Measurements from ENCODE around the gene LILRB5. TPM values are rescaled to one million over a fixed set of nuclear protein-coding genes. Genes with fewer than 3 reads are reported as not detected.
"Not testable (repeated sequence)": the region's sequence is repeated elsewhere in the genome, so short reads cannot be mapped to it uniquely, and the experiment has no call there.

Gene LILRB5
- total RNA-seq, 1 donor from 2014 or later: not detected

DNA sequence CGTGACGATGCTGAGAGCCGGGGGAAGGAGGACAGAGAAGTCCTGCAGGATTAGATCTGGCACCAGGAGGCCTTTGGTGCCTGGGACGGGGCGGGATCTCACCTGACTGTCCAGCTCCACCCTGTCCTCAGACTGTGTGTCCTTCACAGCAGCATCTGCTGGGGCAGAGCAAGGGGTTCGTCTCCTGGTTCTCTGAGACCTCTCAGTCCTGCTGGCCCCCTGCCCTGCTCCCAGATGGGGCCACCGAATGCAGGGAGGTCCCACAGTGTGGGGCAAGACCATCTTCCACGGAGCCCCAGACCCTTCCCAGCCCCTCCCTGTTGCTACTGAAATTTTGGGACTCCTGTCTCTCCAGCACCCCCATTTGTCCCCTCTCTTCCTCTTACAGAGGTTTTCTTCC, 38.8 kb downstream of the LILRB5 start:
- no peaks in the 10 kb centered on the region for H3K9me3 ChIP-seq (ENCODE audit: low read depth)
- no peak overlapping the region for H3K27ac ChIP-seq
- H3K27me3 Mint-ChIP-seq (ENCODE audit: insufficient read depth, low read depth): peaks cover 6% of the 10 kb centered on the region
- H3K27ac Mint-ChIP-seq: peak overlapping the region; percentile 69
- H3K4me3 ChIP-seq: no peak overlapping the region
- H3K27me3 ChIP-seq: peaks cover 3% of the 10 kb centered on the region
- no peak overlapping the region for H2AFZ ChIP-seq (replicated peaks)
- H3K4me3 Mint-ChIP-seq: no peak overlapping the region
- no peaks in the 10 kb centered on the region for H4K20me1 ChIP-seq (ENCODE audit: low read depth)
- no peak for DNase-seq (ENCODE audit: low spot score)
- H3K79me2 ChIP-seq (ENCODE audit: low read depth): no peaks in the 10 kb centered on the region
- TF ChIP-seq, protein P1, sequence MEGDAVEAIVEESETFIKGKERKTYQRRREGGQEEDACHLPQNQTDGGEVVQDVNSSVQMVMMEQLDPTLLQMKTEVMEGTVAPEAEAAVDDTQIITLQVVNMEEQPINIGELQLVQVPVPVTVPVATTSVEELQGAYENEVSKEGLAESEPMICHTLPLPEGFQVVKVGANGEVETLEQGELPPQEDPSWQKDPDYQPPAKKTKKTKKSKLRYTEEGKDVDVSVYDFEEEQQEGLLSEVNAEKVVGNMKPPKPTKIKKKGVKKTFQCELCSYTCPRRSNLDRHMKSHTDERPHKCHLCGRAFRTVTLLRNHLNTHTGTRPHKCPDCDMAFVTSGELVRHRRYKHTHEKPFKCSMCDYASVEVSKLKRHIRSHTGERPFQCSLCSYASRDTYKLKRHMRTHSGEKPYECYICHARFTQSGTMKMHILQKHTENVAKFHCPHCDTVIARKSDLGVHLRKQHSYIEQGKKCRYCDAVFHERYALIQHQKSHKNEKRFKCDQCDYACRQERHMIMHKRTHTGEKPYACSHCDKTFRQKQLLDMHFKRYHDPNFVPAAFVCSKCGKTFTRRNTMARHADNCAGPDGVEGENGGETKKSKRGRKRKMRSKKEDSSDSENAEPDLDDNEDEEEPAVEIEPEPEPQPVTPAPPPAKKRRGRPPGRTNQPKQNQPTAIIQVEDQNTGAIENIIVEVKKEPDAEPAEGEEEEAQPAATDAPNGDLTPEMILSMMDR (IDR thresholded peaks at IDR 0.05): no peak
- TF ChIP-seq EZH2 (IDR thresholded peaks at IDR 0.05): no peak
- H3K36me3 ChIP-seq: no peaks in the 10 kb centered on the region
- H3K4me1 ChIP-seq: no peaks in the 10 kb centered on the region
- H3K9ac ChIP-seq: no peak overlapping the region
- H3K4me2 ChIP-seq: no peak overlapping the region
- H3F3A ChIP-seq (ENCODE audit: low read depth): no peaks in the 10 kb centered on the region
- H3K4me1 Mint-ChIP-seq: peaks cover 26% of the 10 kb centered on the region
- H3K36me3 Mint-ChIP-seq: peaks cover 5% of the 10 kb centered on the region
- no peaks in the 10 kb centered on the region for H3K9me3 Mint-ChIP-seq

DNA sequence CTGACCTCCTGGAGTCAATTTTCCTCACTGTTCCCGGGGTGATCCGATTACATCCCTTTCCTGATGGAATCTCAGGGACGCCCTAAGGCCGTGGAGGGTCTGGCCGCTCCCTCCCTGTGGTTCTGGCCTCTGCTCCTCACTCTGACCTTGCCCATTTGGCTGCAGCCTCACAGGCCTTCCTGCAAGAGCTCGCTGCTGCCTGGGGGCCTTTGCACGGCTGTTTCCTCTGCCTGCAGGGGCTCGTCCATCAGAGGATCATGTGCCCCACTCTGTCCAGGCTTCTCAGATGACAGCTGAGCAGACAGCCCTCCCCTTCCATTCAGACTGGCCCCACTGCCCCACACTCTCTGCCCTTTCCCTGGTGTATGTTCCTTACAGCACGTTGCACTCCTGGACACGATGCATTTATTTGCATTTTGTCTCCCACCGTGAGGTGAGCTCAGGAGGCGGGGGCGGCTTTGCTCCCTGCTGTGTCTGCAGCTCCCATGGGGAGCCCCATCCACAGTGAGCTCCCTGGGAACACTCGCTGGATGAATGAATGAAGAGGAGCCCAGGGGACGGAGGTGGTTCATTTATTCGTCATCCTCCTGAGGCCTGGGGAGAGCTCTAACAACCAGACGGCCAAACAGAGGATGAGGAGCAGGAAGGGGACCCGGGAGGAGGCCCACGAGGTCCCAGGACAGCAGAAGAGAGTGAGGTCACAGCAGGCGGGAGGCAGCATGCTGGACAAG, 39.4 kb downstream of the LILRB5 start:
- H3K27ac ChIP-seq; H3K4me2 ChIP-seq; H3F3A ChIP-seq (ENCODE audit: low read depth); H3K4me3 ChIP-seq; H2AFZ ChIP-seq (replicated peaks); H3K36me3 Mint-ChIP-seq; H3K36me3 ChIP-seq; H3K9me3 Mint-ChIP-seq; H4K20me1 ChIP-seq (ENCODE audit: low read depth); H3K9me3 ChIP-seq (ENCODE audit: low read depth); H3K27me3 Mint-ChIP-seq (ENCODE audit: insufficient read depth, low read depth); DNase-seq (ENCODE audit: low spot score); H3K27me3 ChIP-seq; H3K79me2 ChIP-seq (ENCODE audit: low read depth); H3K9ac ChIP-seq; H3K4me1 ChIP-seq: not testable (repeated sequence)
- Mint-ChIP-seq H3K27ac (peak overlapping the region; percentile 60), H3K4me1 (peaks cover 28% of the 10 kb centered on the region), H3K4me3 (peak overlapping the region; percentile 18)

DNA sequence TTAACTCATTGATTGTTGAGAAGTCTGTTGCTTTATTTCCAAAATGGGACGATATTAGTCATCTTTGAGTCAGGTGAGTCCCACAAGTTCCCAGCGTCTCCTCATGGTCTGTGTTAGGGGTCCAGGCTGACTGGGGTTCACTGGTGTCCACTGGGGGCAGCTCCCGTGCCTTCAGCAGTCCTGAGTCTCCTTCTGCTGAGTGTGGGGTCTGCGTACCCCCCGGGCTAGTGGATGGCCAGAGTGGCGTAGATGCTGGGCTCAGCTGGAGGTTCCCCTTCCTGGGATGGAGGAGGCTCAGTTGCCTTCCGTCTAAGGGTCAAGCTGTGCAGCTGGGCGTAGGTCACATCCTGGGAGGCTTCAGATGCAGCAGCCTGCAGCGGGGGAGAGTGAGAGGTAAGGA, 40.2 kb downstream of the LILRB5 start:
- Histone ChIP-seq H3K4me1 (no peaks in the 10 kb centered on the region), H2AFZ (replicated peaks) (no peak overlapping the region), H3K4me3 (no peak overlapping the region), H3K9me3 (ENCODE audit: low read depth) (no peaks in the 10 kb centered on the region), H3K9ac (no peak overlapping the region), H3F3A (ENCODE audit: low read depth) (no peaks in the 10 kb centered on the region), H4K20me1 (ENCODE audit: low read depth) (no peaks in the 10 kb centered on the region), H3K27me3 (no peaks in the 10 kb centered on the region), H3K27ac (no peak overlapping the region), H3K36me3 (no peaks in the 10 kb centered on the region), H3K79me2 (ENCODE audit: low read depth) (no peaks in the 10 kb centered on the region), H3K4me2 (no peak overlapping the region)
- peaks cover 28% of the 10 kb centered on the region for H3K4me1 Mint-ChIP-seq
- peaks cover 6% of the 10 kb centered on the region for H3K27me3 Mint-ChIP-seq (ENCODE audit: insufficient read depth, low read depth)
- no peaks in the 10 kb centered on the region for H3K9me3 Mint-ChIP-seq
- peak overlapping the region; percentile 69 for H3K27ac Mint-ChIP-seq
- DNase-seq (ENCODE audit: low spot score): no peak
- H3K36me3 Mint-ChIP-seq: peaks cover 6% of the 10 kb centered on the region
- peak overlapping the region; percentile 5 for H3K4me3 Mint-ChIP-seq
- no peak for TF ChIP-seq EZH2 (IDR thresholded peaks at IDR 0.05)
- TF ChIP-seq EZH2phosphoT487 (IDR thresholded peaks at IDR 0.05): no peak
- TF ChIP-seq, protein P1 (IDR thresholded peaks at IDR 0.05): no peak

DNA sequence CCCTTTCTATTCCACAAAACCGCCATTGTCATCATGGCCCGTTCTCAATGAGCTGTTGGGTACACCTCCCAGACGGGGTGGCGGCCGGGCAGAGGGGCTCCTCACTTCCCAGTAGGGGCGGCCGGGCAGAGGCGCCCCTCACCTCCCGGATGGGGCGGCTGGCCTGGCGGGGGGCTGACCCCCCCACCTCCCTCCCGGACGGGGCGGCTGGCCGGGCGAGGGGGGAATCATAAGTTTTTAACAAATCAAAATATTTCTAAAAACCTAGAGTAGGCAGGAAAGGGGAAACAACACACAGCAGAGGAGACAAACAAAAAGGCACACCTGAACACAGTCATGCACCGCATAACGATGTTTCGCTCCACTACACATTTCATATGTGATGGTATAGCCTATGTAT, 42.3 kb downstream of the LILRB5 start:
- H2AFZ ChIP-seq (replicated peaks); H3K9me3 ChIP-seq (ENCODE audit: low read depth); H3K36me3 ChIP-seq; H3K4me3 Mint-ChIP-seq; H3K27ac ChIP-seq; H3K79me2 ChIP-seq (ENCODE audit: low read depth); H4K20me1 ChIP-seq (ENCODE audit: low read depth); H3K9ac ChIP-seq; H3F3A ChIP-seq (ENCODE audit: low read depth); H3K9me3 Mint-ChIP-seq; H3K27me3 ChIP-seq; H3K4me2 ChIP-seq; H3K27ac Mint-ChIP-seq; H3K27me3 Mint-ChIP-seq (ENCODE audit: insufficient read depth, low read depth); DNase-seq (ENCODE audit: low spot score); H3K4me1 ChIP-seq; H3K4me3 ChIP-seq: not testable (repeated sequence)
- peaks cover 11% of the 10 kb centered on the region for H3K36me3 Mint-ChIP-seq
- H3K4me1 Mint-ChIP-seq: peaks cover 32% of the 10 kb centered on the region

DNA sequence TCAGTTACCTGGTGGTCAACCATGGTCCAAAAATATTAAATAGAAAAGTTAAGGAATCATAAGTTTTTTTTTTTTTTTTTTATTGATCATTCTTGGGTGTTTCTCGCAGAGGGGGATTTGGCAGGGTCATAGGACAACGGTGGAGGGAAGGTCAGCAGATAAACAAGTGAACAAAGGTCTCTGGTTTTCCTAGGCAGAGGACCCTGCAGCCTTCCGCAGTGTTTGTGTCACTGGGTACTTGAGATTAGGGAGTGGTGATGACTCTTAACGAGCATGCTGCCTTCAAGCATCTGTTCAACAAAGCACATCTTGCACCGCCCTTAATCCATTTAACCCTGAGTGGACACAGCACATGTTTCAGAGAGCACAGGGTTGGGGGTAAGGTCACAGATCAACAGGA, 42.9 kb downstream of the LILRB5 start:
- H3K4me2 ChIP-seq; H3K4me3 Mint-ChIP-seq; H3K4me3 ChIP-seq; H3K27me3 ChIP-seq; H3K9ac ChIP-seq; H3K27me3 Mint-ChIP-seq (ENCODE audit: insufficient read depth, low read depth); H3K79me2 ChIP-seq (ENCODE audit: low read depth); H3K9me3 Mint-ChIP-seq; H3K9me3 ChIP-seq (ENCODE audit: low read depth); H3K27ac Mint-ChIP-seq; H3F3A ChIP-seq (ENCODE audit: low read depth); H3K4me1 ChIP-seq; DNase-seq (ENCODE audit: low spot score); H2AFZ ChIP-seq (replicated peaks); H3K27ac ChIP-seq; H3K36me3 ChIP-seq: not testable (repeated sequence)
- Mint-ChIP-seq H3K36me3 (peaks cover 11% of the 10 kb centered on the region), H3K4me1 (peaks cover 32% of the 10 kb centered on the region)
- H4K20me1 ChIP-seq (ENCODE audit: low read depth): peaks cover 12% of the 10 kb centered on the region
